Endothelial cell of umbilical vein (primary cell): ENCODE results near the gene SH3PXD2A. TPM values are rescaled to one million over a fixed set of nuclear protein-coding genes. Genes with fewer than 3 reads are reported as not detected.

Source experiments
- BruUV-seq: library from RNA; stranded (reverse); fragments of 400-500 nt; replicated peaks from 2 replicates; lab custom pipeline; 2021; lab: Mats Ljungman, UMichigan
- CTCF ChIA-PET: fragments of 300-600, 350-600 bp; sonication (Branson Sonifier 250); formaldehyde crosslinking; loops from one replicate; lab custom pipeline; 2021; ENCODE audit warnings: antibody characterized with exemption, inconsistent platforms; lab: Charles Lee
- POLR2A ChIA-PET: fragments of 300-600, 350-600 bp; sonication (Branson Sonifier 250); formaldehyde crosslinking; loops from one replicate; lab custom pipeline; 2021; ENCODE audit warnings: antibody characterized with exemption, inconsistent platforms; lab: Charles Lee
- DNase-seq: peaks from one replicate; pipeline ENCODE4 v3.0.0-alpha.2; 2011; ENCODE audit warnings: low read depth, low spot score
- FAIRE-seq: peaks from 2 replicates; lab custom pipeline; 2011; peaks lifted over from hg19 to GRCh38; lab: Jason Lieb, UNC
- H2AFZ ChIP-seq: 2 replicates; pipeline ENCODE4 v1.6.0; 2012; ENCODE audit warnings: low read depth, low read length, control low read depth, inconsistent platforms
- H3K27ac ChIP-seq: 2 replicates; pipeline ENCODE4 v1.5.1; 2011; ENCODE audit warnings: low read depth, mild to moderate bottlenecking, control low read depth, low read length, moderate library complexity; ENCODE audit not compliant: insufficient read depth
- H3K27me3 ChIP-seq, 2 experiments: 2 replicates each; pipeline versions ENCODE4 v1.6.0 to v1.6.1; 2011; ENCODE audit warnings: low read length in 2 of 2, mixed read lengths in 1 of 2; ENCODE audit not compliant: control insufficient read depth in 2 of 2, insufficient read depth in 2 of 2
- H3K36me3 ChIP-seq, 2 experiments: 2 replicates in 1 of 2; 3 replicates in 1 of 2; pipeline ENCODE4 v1.5.1; 2011; ENCODE audit warnings: low read length in 2 of 2, mild to moderate bottlenecking in 1 of 2, moderate library complexity in 1 of 2; ENCODE audit not compliant: control insufficient read depth in 2 of 2, insufficient read depth in 2 of 2; ENCODE audit errors: extremely low read depth in 1 of 2
- H3K4me1 ChIP-seq: 3 replicates; pipeline ENCODE4 v1.5.1; 2011; ENCODE audit warnings: mild to moderate bottlenecking, low read length; ENCODE audit not compliant: control insufficient read depth, insufficient read depth; ENCODE audit errors: extremely low read depth
- H3K4me2 ChIP-seq: 2 replicates; pipeline ENCODE4 v1.6.1; 2011; ENCODE audit warnings: low read length, control low read depth, mixed read lengths; ENCODE audit not compliant: insufficient read depth
- H3K4me3 ChIP-seq, 3 experiments: fragments of 200-600 bp in 1 of 3; sonication (generic), shearing (Covaris generic) in 1 of 3; replicated peaks in 1 of 3; 2 replicates each; pipeline ENCODE4 v1.5.1; 2011 to 2016; ENCODE audit warnings: control low read depth in 3 of 3, low read length in 3 of 3, mild to moderate bottlenecking in 2 of 3, inconsistent platforms in 1 of 3, low read depth in 1 of 3, moderate library complexity in 1 of 3; ENCODE audit not compliant: insufficient read depth in 1 of 3
- H3K79me2 ChIP-seq: 2 replicates; pipeline ENCODE4 v1.6.0; 2012; ENCODE audit warnings: low read length, inconsistent platforms; ENCODE audit not compliant: control insufficient read depth, insufficient read depth
- H3K9ac ChIP-seq: replicated peaks from 2 replicates; pipeline ENCODE3; 2011; ENCODE audit warnings: low read length, control low read depth; ENCODE audit not compliant: insufficient read depth; ENCODE audit errors: extremely low read depth
- H3K9me1 ChIP-seq: replicated peaks from 3 replicates; pipeline ENCODE4 v1.6.0; 2011; ENCODE audit warnings: mild to moderate bottlenecking, low read length; ENCODE audit not compliant: control insufficient read depth, insufficient read depth; ENCODE audit errors: extremely low read depth
- H3K9me3 ChIP-seq: replicated peaks from 2 replicates; pipeline ENCODE4 v1.5.1; 2012; ENCODE audit warnings: low read length, inconsistent platforms; ENCODE audit not compliant: control insufficient read depth, insufficient read depth
- H4K20me1 ChIP-seq: replicated peaks from 2 replicates; pipeline ENCODE3; 2011; ENCODE audit warnings: mild to moderate bottlenecking, low read length; ENCODE audit not compliant: control insufficient read depth, insufficient read depth; ENCODE audit errors: extremely low read depth
- CTCF ChIP-seq, 2 donors: IDR thresholded peaks; 1 replicate in 1 of 2; 2 replicates in 1 of 2; pipeline ENCODE4 v1.5.1; 2011; ENCODE audit warnings: low read length in 2 of 2, mild to moderate bottlenecking in 2 of 2, moderate library complexity in 2 of 2, control low read depth in 1 of 2, inconsistent platforms in 1 of 2, low read depth in 1 of 2; ENCODE audit not compliant: insufficient read depth in 1 of 2; ENCODE audit errors: extremely low read depth in 1 of 2
- EZH2 ChIP-seq: IDR thresholded peaks from 2 replicates; pipeline ENCODE4 v1.6.1; 2012; ENCODE audit warnings: borderline replicate concordance, low read depth, mild to moderate bottlenecking, moderate library complexity, low read length, inconsistent platforms; ENCODE audit not compliant: severe bottlenecking
- FOS ChIP-seq: IDR thresholded peaks from 2 replicates; pipeline ENCODE4 v1.6.1; 2011; ENCODE audit warnings: mild to moderate bottlenecking, low read length, moderate library complexity, borderline replicate concordance; ENCODE audit not compliant: insufficient read depth
- GATA2 ChIP-seq: IDR thresholded peaks from 2 replicates; pipeline ENCODE4 v1.7.0; 2011; ENCODE audit warnings: low read depth, mild to moderate bottlenecking, moderate library complexity, mixed read lengths, low read length; ENCODE audit not compliant: insufficient read length, insufficient read depth
- JUN ChIP-seq: IDR thresholded peaks from 2 replicates; pipeline ENCODE4 v1.6.1; 2011; ENCODE audit warnings: borderline replicate concordance, low read depth; ENCODE audit not compliant: insufficient read length, insufficient read depth
- MAX ChIP-seq: IDR thresholded peaks from 2 replicates; pipeline ENCODE4 v1.6.1; 2011; ENCODE audit not compliant: insufficient read depth, insufficient read length
- MYC ChIP-seq: IDR thresholded peaks from one replicate; pipeline ENCODE4 v1.6.1; 2011; ENCODE audit warnings: mild to moderate bottlenecking, low read depth, low read length
- POLR2A ChIP-seq: IDR thresholded peaks from 2 replicates; pipeline ENCODE4 v1.6.1; 2012; ENCODE audit warnings: low read depth, mild to moderate bottlenecking, control low read depth, low read length
- POLR2AphosphoS5 ChIP-seq: IDR thresholded peaks from 2 replicates; pipeline ENCODE4 v1.6.1; 2012; ENCODE audit warnings: low read depth, mild to moderate bottlenecking, control low read depth, low read length, moderate library complexity; ENCODE audit not compliant: insufficient read depth
- dilution Hi-C: fragments of 300-500 bp; cut with MboI; formaldehyde crosslinking; loops from one replicate; pipeline ENCODE4 v1.15.0; 2019; ENCODE audit warnings: low sequenced_read_pairs; ENCODE audit not compliant: extremely low pct_ligation_motif_present
- intact Hi-C: fragments of 100-400 bp; cut with micrococcal nuclease; formaldehyde crosslinking; loops from one replicate; pipeline ENCODE4 v1.10.0; 2022
- polyA plus RNA-seq, 4 experiments: library from polyadenylated mRNA; depleted of rRNA in 3 of 4; stranded (reverse) in 3 of 4; unstranded in 1 of 4; fragments of >200 nt; gene quantifications; 2 replicates each; pipeline versions ENCODE4 v1.2.1 to v1.2.3, GENCODE V29; 2011 to 2012; ENCODE audit warnings: missing spikeins in 1 of 4
- total RNA-seq: library from RNA; stranded (reverse); gene quantifications from 2 replicates; pipeline ENCODE4 v1.2.3, GENCODE V29; 2021

The SH3PXD2A gene
- total and polyA plus RNA-seq, 2 donors (not counting 3 experiments of a cell fraction or from before 2014, with no cell fraction given): 1.4 to 5.1 TPM

- ChIA-PET CTCF (interaction anchor here (4.1 kb wide), 1 partner anchor 10 kb away, joined by 11 read pairs; no protein-coding TSS in a partner anchor), POLR2A (no interaction called here)
- Histone ChIP-seq H3K9me3 (no peaks in the 10 kb centered on the region), H3K27me3 (no peaks in the 10 kb centered on the region), H4K20me1 (no peaks in the 10 kb centered on the region), H3K4me1 (peaks cover 21% of the 10 kb centered on the region), H3K4me2 (no peak overlapping the region), H3K9me1 (no peaks in the 10 kb centered on the region), H3K9ac (no peak overlapping the region), H2AFZ (no peak overlapping the region), H3K79me2 (no peaks in the 10 kb centered on the region), H3K36me3 (no peaks in the 10 kb centered on the region), H3K27ac (no peak overlapping the region), H3K4me3 (no peak overlapping the region)
- no peak for DNase-seq
- TF ChIP-seq MAX: no peak
- no peak for TF ChIP-seq POLR2AphosphoS5
- TF ChIP-seq EZH2: no peak
- TF ChIP-seq POLR2A: no peak
- TF ChIP-seq CTCF (IDR thresholded peaks at IDR 0.05; ENCODE audit: extremely low read depth in 1 of 2, insufficient read depth in 1 of 2, low read depth in 1 of 2, low read length in 2 of 2): no peak
- TF ChIP-seq GATA2: no peak
- no peak for TF ChIP-seq MYC
- no peak for TF ChIP-seq FOS
- no peak for TF ChIP-seq JUN
- no peak for FAIRE-seq
- BruUV-seq: no TSS peak
- intact Hi-C loops: no loop called here
- dilution Hi-C loops: no loop called here
Observed at GRCh38 chr10:103736044-103736443, 119.3 kb downstream of the SH3PXD2A start.
